Mammary epithelial cell (primary cell): ENCODE measurements around the gene RCCD1.

Experiments
- CTCF ChIP-seq, 2 donors: IDR thresholded peaks in 1 of 2; conservative IDR thresholded peaks in 1 of 2; 2 replicates each; pipeline ENCODE4 v1.5.1; 2011 to 2012; ENCODE audit warnings: inconsistent platforms in 2 of 2, low read length in 2 of 2, mild to moderate bottlenecking in 2 of 2, control low read depth in 1 of 2, low read depth in 1 of 2; ENCODE audit not compliant: insufficient read depth in 1 of 2; ENCODE audit errors: extremely low read depth in 1 of 2
- EZH2 ChIP-seq: IDR thresholded peaks from 2 replicates; pipeline ENCODE4 v1.6.1; 2012; ENCODE audit warnings: low read length, inconsistent platforms, borderline replicate concordance

GRCh38 chr15:90911906-90912769 lies 42.5 kb upstream of the RCCD1 start:
- TF ChIP-seq CTCF (conservative IDR thresholded peaks at IDR 0.05 in 1 of 2, IDR thresholded peaks at IDR 0.05 in 1 of 2; ENCODE audit: extremely low read depth in 1 of 2, insufficient read depth in 1 of 2, low read depth in 1 of 2, low read length in 2 of 2) (no peak), EZH2 (no peak)
